Ovary (tissue), 3 donors: Measurements from ENCODE around the gene PPP2R5D.

Experiments used
- CTCF ChIP-seq, 3 donors: fragments of 450-650 bp in 2 of 3; fragments of 200-600 bp in 1 of 3; IDR thresholded peaks; one replicate each; pipeline versions ENCODE4 v1.5.1 to v1.8.0; 2016 to 2022; ENCODE audit warnings: antibody characterized with exemption in 3 of 3, mild to moderate bottlenecking in 1 of 3
- EP300 ChIP-seq: sonication (generic); formaldehyde crosslinking; IDR thresholded peaks from one replicate; pipeline ENCODE4 v1.6.1; 2017; ENCODE audit warnings: antibody characterized with exemption
- POLR2A ChIP-seq: fragments of 450-650 bp; IDR thresholded peaks from one replicate; pipeline ENCODE4 v1.6.1; 2017; ENCODE audit warnings: antibody characterized with exemption, mild to moderate bottlenecking, moderate library complexity
- donor health status: DM: no; HTN: no; CAD: no.

GRCh38 chr6:43029120-43029519 lies 44.8 kb downstream of the PPP2R5D start:
- TF ChIP-seq CTCF (IDR thresholded peaks at IDR 0.05) = no peak
- TF ChIP-seq POLR2A = no peak
- no peak for TF ChIP-seq EP300
